BJ (cell line): ENCODE data around the gene RELL2. TPM values are rescaled to one million over a fixed set of nuclear protein-coding genes. Genes with fewer than 3 reads are reported as not detected.

Source experiments
- CTCF ChIA-PET: fragments of 350-600 bp; formaldehyde crosslinking; extraction: SDS; loops from one replicate; lab custom pipeline; 2021; ENCODE audit warnings: antibody characterized with exemption, inconsistent platforms; lab: Yijun Ruan, JAX
- POLR2A ChIA-PET: fragments of 300-600 bp; sonication (Branson Sonifier 250); formaldehyde crosslinking; extraction: SDS; loops from one replicate; lab custom pipeline; 2021; ENCODE audit warnings: antibody characterized with exemption; lab: Charles Lee
- DNase-seq: peaks from one replicate; pipeline ENCODE4 v3.0.0-alpha.2; 2011; ENCODE audit warnings: low read depth
- H3K27me3 ChIP-seq: 2 replicates; pipeline ENCODE4 v1.6.0; 2011; ENCODE audit warnings: low read length; ENCODE audit not compliant: control insufficient read depth, insufficient read depth
- H3K36me3 ChIP-seq: 2 replicates; pipeline ENCODE4 v1.5.1; 2011; ENCODE audit warnings: low read length; ENCODE audit not compliant: control insufficient read depth, insufficient read depth
- H3K4me3 ChIP-seq: 2 replicates; pipeline ENCODE4 v1.5.1; 2011; ENCODE audit warnings: low read depth, mild to moderate bottlenecking, control low read depth, low read length
- polyA plus RNA-seq: library from polyadenylated mRNA; depleted of rRNA; stranded (reverse); fragments of >200 nt; gene quantifications from 2 replicates; pipeline ENCODE4 v1.2.3, GENCODE V29; 2011
- TF ChIP-seq, protein P1 (sequence below): IDR thresholded peaks from 2 replicates; pipeline ENCODE4 v1.5.1; 2011; ENCODE audit warnings: low read depth, mild to moderate bottlenecking, control low read depth, inconsistent platforms, low read length, moderate library complexity; ENCODE audit not compliant: insufficient read depth

RELL2 gene
- polyA plus RNA-seq, 1 experiment: 5.0 TPM

- Histone ChIP-seq H3K27me3 (no peaks in the 10 kb centered on the region), H3K36me3 (peaks cover 5% of the 10 kb centered on the region), H3K4me3 (peak overlapping the region; percentile 44)
- TF ChIP-seq, protein P1, sequence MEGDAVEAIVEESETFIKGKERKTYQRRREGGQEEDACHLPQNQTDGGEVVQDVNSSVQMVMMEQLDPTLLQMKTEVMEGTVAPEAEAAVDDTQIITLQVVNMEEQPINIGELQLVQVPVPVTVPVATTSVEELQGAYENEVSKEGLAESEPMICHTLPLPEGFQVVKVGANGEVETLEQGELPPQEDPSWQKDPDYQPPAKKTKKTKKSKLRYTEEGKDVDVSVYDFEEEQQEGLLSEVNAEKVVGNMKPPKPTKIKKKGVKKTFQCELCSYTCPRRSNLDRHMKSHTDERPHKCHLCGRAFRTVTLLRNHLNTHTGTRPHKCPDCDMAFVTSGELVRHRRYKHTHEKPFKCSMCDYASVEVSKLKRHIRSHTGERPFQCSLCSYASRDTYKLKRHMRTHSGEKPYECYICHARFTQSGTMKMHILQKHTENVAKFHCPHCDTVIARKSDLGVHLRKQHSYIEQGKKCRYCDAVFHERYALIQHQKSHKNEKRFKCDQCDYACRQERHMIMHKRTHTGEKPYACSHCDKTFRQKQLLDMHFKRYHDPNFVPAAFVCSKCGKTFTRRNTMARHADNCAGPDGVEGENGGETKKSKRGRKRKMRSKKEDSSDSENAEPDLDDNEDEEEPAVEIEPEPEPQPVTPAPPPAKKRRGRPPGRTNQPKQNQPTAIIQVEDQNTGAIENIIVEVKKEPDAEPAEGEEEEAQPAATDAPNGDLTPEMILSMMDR: no peak
- CTCF ChIA-PET: interaction anchor here (1.5 to 5.5 kb wide), 4 partner anchors 12 to 280 kb away, joined by 5 to 46 read pairs (median 12); no protein-coding TSS in a partner anchor
- POLR2A ChIA-PET: no interaction called here
- no peak for DNase-seq
Measured at GRCh38 chr5:141681295-141681694, 44.5 kb downstream of the RELL2 start.

DNA sequence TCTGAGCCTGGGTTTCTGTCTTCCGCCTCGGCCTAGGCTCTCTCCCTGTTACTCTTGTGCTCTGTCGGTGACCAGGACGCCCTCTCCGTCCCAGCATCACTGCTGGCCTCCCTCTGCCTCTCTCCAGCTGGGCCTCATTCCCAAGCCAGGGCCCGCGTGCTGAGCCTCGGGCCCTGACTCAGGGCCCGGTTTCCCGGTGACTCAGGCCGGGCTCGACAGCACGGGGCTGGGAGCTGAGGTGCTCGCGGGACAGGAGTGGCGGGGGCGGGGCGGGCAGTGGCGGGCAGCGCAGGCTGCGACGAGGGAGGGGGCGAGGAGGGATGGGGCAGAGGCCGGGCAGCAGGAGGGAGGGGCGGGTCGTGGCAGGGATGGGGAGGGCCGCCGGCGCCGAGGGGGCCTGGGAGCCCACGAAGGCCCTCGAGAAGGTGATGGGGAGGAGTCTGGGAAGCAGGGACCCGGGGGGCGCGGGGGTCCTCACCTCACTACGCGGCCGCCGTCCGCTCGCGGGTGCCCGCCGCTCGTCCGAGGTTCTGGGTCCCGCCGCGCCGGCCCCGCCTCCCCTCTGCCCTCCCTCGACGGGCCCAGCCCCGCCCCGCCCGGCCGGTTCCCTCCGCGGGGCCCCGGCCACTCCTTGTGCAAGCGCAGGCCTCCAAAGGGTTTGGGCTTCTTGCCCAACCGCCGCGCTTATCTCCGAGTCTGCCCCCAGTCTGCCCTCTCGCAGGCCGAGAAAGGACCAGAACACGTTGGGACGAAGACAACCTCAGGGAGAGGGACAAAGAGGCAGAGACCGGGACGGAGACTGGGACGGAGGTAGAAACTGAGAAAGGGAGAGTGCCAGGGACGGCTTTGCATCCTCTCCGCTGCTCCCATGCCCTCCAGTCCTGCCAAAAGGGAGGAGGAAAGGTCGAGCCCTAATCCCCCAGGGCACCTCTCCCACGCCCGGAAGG is 45.2 kb downstream of the RELL2 start, which contains the start of gene ARAP3:
TSS of gene ARAP3 (minus strand) at position 536 of the 947 bp plus-strand sequence. CDS start 1,744 bp downstream, outside the sequence.
- Histone ChIP-seq H3K27me3 (no peaks in the 10 kb centered on the region), H3K4me3 (peak within 1 kb of the TSS; percentile 44), H3K36me3 (peaks cover 5% of the 10 kb centered on the region)
- ChIA-PET POLR2A (interaction anchor here (0.6 kb wide), 2 partner anchors 197 to 279 kb away, joined by 3 to 4 read pairs; no protein-coding TSS in a partner anchor), CTCF (interaction anchor here (0.7 to 5.5 kb wide), 7 partner anchors 11 to 287 kb away, joined by 3 to 46 read pairs (median 12); partner anchors contain the start of genes PCDH1 and RNF14)
- DNase-seq: peak; percentile 49
- TF ChIP-seq, protein P1: no peak

- CTCF ChIA-PET: interaction anchor here (0.6 to 5.5 kb wide), 8 partner anchors 9 to 285 kb away, joined by 3 to 46 read pairs (median 8); partner anchors contain the start of genes PCDH1 and RNF14
- Histone ChIP-seq H3K4me3 (no peak overlapping the region), H3K27me3 (no peaks in the 10 kb centered on the region), H3K36me3 (peaks cover 4% of the 10 kb centered on the region; the same call in 1 of the 2 replicates)
- POLR2A ChIA-PET: no interaction called here
- DNase-seq: no peak
- TF ChIP-seq, protein P1: no peak
Measured at GRCh38 chr5:141683596-141684141, 46.9 kb downstream of the RELL2 start.

- CTCF ChIA-PET: interaction anchor here (2.6 kb wide), 1 partner anchor 275 kb away, joined by 9 read pairs; no protein-coding TSS in a partner anchor
Measured at GRCh38 chr5:141685591-141685990, 48.8 kb downstream of the RELL2 start.

More at GRCh38 chr5:141685591-141685990, 48.8 kb downstream of the RELL2 start:
- POLR2A ChIA-PET: no interaction called here
- DNase-seq: no peak
- Histone ChIP-seq H3K36me3 (no peaks in the 10 kb centered on the region), H3K4me3 (no peak overlapping the region), H3K27me3 (peaks cover 3% of the 10 kb centered on the region)
- TF ChIP-seq, protein P1: no peak
